ENCODE data around the gene AK1. TPM values are rescaled to one million over a fixed set of nuclear protein-coding genes. Genes with fewer than 3 reads are reported as not detected.
A peak's percentile ranks its signal among the peaks of the same experiment; 100 is the strongest.

AK1 gene
- total and polyA plus RNA-seq, 2 of the 8 experiments (the other 6 are each of a cell fraction or from before 2014, with no cell fraction given) = 37.9 to 39.2 TPM

DNA sequence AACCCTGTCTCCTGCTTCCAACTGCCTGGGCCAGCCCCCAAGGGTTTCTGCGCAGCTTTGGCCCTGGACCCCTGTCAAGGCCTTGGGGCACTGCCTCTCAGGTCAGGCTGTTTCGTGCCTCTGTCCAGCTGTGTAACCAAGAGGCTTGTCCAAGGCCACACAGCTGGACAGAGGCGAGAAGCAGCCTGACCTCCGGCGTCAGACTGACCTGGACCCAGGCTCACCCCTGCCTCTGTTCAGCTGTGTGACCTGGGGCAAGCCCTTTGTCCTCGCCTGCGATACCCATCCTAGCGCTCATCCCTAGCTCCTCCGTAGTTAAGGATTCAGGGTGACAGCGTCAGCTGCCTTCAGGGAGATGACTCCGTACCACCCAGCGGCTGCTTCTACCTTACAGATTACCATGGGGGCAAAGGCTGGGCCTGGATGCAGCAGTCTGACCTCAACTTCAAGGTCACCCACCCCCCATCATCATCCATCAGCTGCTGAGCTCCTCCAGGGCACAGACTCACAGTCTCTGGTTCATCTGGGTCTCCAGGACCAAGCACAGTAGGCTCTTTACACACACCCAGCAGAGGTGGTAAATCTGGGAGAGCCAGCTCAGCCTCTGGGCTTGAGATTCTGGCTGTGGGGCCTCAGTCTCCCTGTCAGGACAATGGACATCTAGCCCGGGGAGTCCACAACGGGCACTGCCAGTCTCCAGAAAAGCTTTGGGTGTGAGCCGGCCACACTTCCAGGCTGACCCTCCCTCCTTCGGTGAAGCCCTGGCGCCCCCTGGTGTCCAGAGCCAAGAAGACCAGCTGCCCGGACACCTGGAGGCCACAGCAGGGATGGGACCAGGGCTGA is 7.9 kb downstream of the AK1 start:
- H3K79me2 ChIP-seq (ENCODE audit: control insufficient read depth in 1 of 2, insufficient read depth in 2 of 2, low read length in 2 of 2) = no peaks in the 10 kb centered on the region
- H3K4ac ChIP-seq (replicated peaks; ENCODE audit: insufficient read length, low read depth, low read length) = no peak overlapping the region
- H3K9me3 ChIP-seq (ENCODE audit: insufficient read depth in 2 of 2, low read depth in 1 of 2, low read length in 1 of 2) = no peaks in the 10 kb centered on the region
- H4K20me1 ChIP-seq (replicated peaks in 1 of 2; ENCODE audit: control insufficient read depth in 1 of 2, insufficient read depth in 2 of 2, low read length in 2 of 2) = peaks cover 0 to 7% of the 10 kb centered on the region in 2 experiments
- H3K23me2 ChIP-seq (ENCODE audit: low read depth, low read length) = peaks cover 4% of the 10 kb centered on the region; the same call in 1 of the 2 replicates
- no peak overlapping the region for H2BK120ac ChIP-seq (replicated peaks; ENCODE audit: low read depth, low read length)
- H3K56ac ChIP-seq (replicated peaks; ENCODE audit: insufficient read length, low read depth, low read length) = no peak overlapping the region
- ChIA-PET POLR2A (ENCODE audit: partially characterized antibody) (interaction anchor here (0.7 to 1.7 kb wide), 21 partner anchors 8 to 379 kb away, joined by 3 to 7 read pairs (median 4); partner anchors contain the start of genes CDK9 and ENG), CTCF (ENCODE audit: partially characterized antibody) (interaction anchor here (0.5 to 9.2 kb wide), 77 partner anchors 9 to 404 kb away, joined by 3 to 116 read pairs (median 6); partner anchors contain the start of genes CFAP157, ENG, FPGS and PTRH1)
- H4K8ac ChIP-seq (ENCODE audit: extremely low read depth, insufficient read depth, low read length) = no peak overlapping the region
- no peak overlapping the region for H3K14ac ChIP-seq (ENCODE audit: insufficient read length)
- no peak overlapping the region for H2AK5ac ChIP-seq (ENCODE audit: low read depth, low read length)
- H3K4me1 ChIP-seq (replicated peaks in 1 of 4; ENCODE audit: control insufficient read depth in 3 of 4, insufficient read depth in 4 of 4, low read length in 3 of 4) = peaks cover 0 to 8% (median 2%) of the 10 kb centered on the region in 4 experiments; a peak in 1 of 7 replicates
- no peaks in the 10 kb centered on the region; a peak in 1 of 7 replicates for H3K27me3 ChIP-seq (replicated peaks in 1 of 4; ENCODE audit: control insufficient read depth in 3 of 4, extremely low read depth in 1 of 4, insufficient read depth in 3 of 4, low read length in 3 of 4)
- 0 out of 2 replicates have a peak overlapping the region, but pooled peaks have one; percentile 23 for H2BK15ac ChIP-seq (ENCODE audit: low read length)
- H3K4me3 ChIP-seq (ENCODE audit: extremely low read depth in 1 of 4, insufficient read depth in 2 of 4, low read depth in 3 of 4, low read length in 4 of 4) = no peak overlapping the region
- DNase-seq (ENCODE audit: low read depth in 1 of 2, low spot score in 2 of 2) (peak; percentile 59 to 98), FAIRE-seq (no peak)
- H3K23ac ChIP-seq (ENCODE audit: insufficient read length) = no peak overlapping the region
- WGBS, 2 experiments (ENCODE audit: extremely low coverage in 1 of 2, insufficient coverage in 1 of 2, insufficient read length in 1 of 2, insufficient replicate concordance in 2 of 2, low coverage in 1 of 2, low lambda C conversion rate in 2 of 2, missing lambda C conversion rate in 1 of 2) = 71% methylated on average over 18 of the region's 18 CpGs; no CpG with 5 or more reads in 1 of the 2 experiments
- no peak overlapping the region for H3K4me2 ChIP-seq (ENCODE audit: insufficient read depth in 1 of 2, low read depth in 2 of 2, low read length in 2 of 2)
- H2BK5ac ChIP-seq (ENCODE audit: low read depth, low read length) = no peak overlapping the region
- no peak overlapping the region for H4K91ac ChIP-seq (replicated peaks; ENCODE audit: insufficient read length, low read length)
- H3K18ac ChIP-seq (ENCODE audit: extremely low read depth, low read length) = no peak overlapping the region
- no peak overlapping the region for H3K9ac ChIP-seq (replicated peaks in 1 of 4; ENCODE audit: extremely low read depth in 1 of 4, low read depth in 3 of 4, low read length in 3 of 4)
- no peak overlapping the region for H2BK12ac ChIP-seq (ENCODE audit: low read depth, low read length)
- H3K27ac ChIP-seq (ENCODE audit: low read depth, low read length) = no peak overlapping the region
- no peaks in the 10 kb centered on the region; the same call in 1 of the 2 replicates for H3K79me1 ChIP-seq (ENCODE audit: low read depth, low read length)
- H3K36me3 ChIP-seq (ENCODE audit: control insufficient read depth in 2 of 4, insufficient read depth in 4 of 4, low read length in 3 of 4) = no peaks in the 10 kb centered on the region
- no peak overlapping the region for H2BK20ac ChIP-seq (ENCODE audit: low read length)
- no peak overlapping the region for H4K5ac ChIP-seq (ENCODE audit: insufficient read length, low read depth, low read length)
- H2AFZ ChIP-seq (ENCODE audit: low read length) = no peak overlapping the region
- TF ChIP-seq BRCA1 (IDR thresholded peaks at IDR 0.05; ENCODE audit: low read depth, low read length) (no peak), GABPA (IDR thresholded peaks at IDR 0.05; ENCODE audit: borderline replicate concordance, insufficient read depth, low read length) (peak; percentile 57; the same call in 1 of the 2 replicates), CBX5 (IDR thresholded peaks at IDR 0.05; ENCODE audit: low read depth, low read length) (no peak), RXRA (IDR thresholded peaks at IDR 0.05; ENCODE audit: insufficient read depth, low read depth, low read length) (no peak), JUN (IDR thresholded peaks at IDR 0.05; ENCODE audit: low read depth, low read length) (no peak), CTBP2 (IDR thresholded peaks at IDR 0.05; ENCODE audit: borderline replicate concordance, insufficient read depth, insufficient read length, low read length) (no peak), CHD1 (IDR thresholded peaks at IDR 0.05; ENCODE audit: low read depth, low read length) (no peak)
- TF ChIP-seq, protein P1, sequence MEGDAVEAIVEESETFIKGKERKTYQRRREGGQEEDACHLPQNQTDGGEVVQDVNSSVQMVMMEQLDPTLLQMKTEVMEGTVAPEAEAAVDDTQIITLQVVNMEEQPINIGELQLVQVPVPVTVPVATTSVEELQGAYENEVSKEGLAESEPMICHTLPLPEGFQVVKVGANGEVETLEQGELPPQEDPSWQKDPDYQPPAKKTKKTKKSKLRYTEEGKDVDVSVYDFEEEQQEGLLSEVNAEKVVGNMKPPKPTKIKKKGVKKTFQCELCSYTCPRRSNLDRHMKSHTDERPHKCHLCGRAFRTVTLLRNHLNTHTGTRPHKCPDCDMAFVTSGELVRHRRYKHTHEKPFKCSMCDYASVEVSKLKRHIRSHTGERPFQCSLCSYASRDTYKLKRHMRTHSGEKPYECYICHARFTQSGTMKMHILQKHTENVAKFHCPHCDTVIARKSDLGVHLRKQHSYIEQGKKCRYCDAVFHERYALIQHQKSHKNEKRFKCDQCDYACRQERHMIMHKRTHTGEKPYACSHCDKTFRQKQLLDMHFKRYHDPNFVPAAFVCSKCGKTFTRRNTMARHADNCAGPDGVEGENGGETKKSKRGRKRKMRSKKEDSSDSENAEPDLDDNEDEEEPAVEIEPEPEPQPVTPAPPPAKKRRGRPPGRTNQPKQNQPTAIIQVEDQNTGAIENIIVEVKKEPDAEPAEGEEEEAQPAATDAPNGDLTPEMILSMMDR (IDR thresholded peaks at IDR 0.05; ENCODE audit: control extremely low read depth in 1 of 3, insufficient read depth in 1 of 3, low read depth in 1 of 3, low read length in 3 of 3) = peak in 2 of 3 experiments; percentile 94 to 99; a peak in 3 of 4 replicates

All from H1 (cell line).